Measurements from ENCODE around the gene GPC5.
"Not testable (repeated sequence)": the region's sequence is repeated elsewhere in the genome, so short reads cannot be mapped to it uniquely, and the experiment has no call there.

The GPC5 gene

DNA sequence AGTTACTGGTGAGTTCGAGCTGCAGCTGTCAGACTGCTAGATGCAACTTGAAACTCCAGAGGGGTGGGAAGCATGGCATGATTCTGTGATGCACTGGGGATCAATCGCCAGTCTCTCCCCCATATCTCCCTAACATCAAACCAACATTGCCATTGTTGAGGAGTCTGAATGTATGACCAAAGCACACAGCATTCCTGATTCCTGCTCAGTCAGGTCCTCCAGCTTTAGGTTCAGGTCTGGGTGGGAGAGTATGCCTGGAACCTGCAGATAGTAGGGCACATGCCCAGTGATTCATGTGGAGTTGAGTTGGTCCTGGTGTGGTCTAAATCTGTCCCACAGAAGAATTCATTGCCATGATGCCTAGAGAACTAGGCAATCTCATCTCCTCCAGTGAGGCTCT, 269.1 kb downstream of the GPC5 start:
- Histone ChIP-seq H3K27ac (ENCODE audit: low read depth, low read length, poor library complexity, severe bottlenecking) (no peak overlapping the region), H3K27me3 (ENCODE audit: insufficient read depth, low read length) (no peaks in the 10 kb centered on the region), H2AFZ (ENCODE audit: low read length) (no peak overlapping the region), H3K79me2 (ENCODE audit: insufficient read depth, low read length) (no peaks in the 10 kb centered on the region), H4K20me1 (ENCODE audit: insufficient read depth, low read length) (no peaks in the 10 kb centered on the region), H3K4me1 (ENCODE audit: insufficient read depth, low read length, severe bottlenecking) (no peaks in the 10 kb centered on the region), H3F3A (ENCODE audit: insufficient read depth, low read length) (no peaks in the 10 kb centered on the region), H3K4me2 (ENCODE audit: low read length) (no peak overlapping the region), H3K9me2 (ENCODE audit: low read depth, low read length) (no peaks in the 10 kb centered on the region), H3K36me3 (ENCODE audit: insufficient read depth, low read length) (no peaks in the 10 kb centered on the region), H3K4me3 (ENCODE audit: low read depth, low read length, poor library complexity, severe bottlenecking) (no peak overlapping the region), H3K9ac (ENCODE audit: low read length) (no peak overlapping the region), H3K9me3 (ENCODE audit: low read length) (no peaks in the 10 kb centered on the region)
- TF ChIP-seq, protein P1, sequence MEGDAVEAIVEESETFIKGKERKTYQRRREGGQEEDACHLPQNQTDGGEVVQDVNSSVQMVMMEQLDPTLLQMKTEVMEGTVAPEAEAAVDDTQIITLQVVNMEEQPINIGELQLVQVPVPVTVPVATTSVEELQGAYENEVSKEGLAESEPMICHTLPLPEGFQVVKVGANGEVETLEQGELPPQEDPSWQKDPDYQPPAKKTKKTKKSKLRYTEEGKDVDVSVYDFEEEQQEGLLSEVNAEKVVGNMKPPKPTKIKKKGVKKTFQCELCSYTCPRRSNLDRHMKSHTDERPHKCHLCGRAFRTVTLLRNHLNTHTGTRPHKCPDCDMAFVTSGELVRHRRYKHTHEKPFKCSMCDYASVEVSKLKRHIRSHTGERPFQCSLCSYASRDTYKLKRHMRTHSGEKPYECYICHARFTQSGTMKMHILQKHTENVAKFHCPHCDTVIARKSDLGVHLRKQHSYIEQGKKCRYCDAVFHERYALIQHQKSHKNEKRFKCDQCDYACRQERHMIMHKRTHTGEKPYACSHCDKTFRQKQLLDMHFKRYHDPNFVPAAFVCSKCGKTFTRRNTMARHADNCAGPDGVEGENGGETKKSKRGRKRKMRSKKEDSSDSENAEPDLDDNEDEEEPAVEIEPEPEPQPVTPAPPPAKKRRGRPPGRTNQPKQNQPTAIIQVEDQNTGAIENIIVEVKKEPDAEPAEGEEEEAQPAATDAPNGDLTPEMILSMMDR (IDR thresholded peaks at IDR 0.05; ENCODE audit: low read length) = no peak
- no peak for TF ChIP-seq EZH2 (IDR thresholded peaks at IDR 0.05; ENCODE audit: borderline replicate concordance, low read length)

DNA sequence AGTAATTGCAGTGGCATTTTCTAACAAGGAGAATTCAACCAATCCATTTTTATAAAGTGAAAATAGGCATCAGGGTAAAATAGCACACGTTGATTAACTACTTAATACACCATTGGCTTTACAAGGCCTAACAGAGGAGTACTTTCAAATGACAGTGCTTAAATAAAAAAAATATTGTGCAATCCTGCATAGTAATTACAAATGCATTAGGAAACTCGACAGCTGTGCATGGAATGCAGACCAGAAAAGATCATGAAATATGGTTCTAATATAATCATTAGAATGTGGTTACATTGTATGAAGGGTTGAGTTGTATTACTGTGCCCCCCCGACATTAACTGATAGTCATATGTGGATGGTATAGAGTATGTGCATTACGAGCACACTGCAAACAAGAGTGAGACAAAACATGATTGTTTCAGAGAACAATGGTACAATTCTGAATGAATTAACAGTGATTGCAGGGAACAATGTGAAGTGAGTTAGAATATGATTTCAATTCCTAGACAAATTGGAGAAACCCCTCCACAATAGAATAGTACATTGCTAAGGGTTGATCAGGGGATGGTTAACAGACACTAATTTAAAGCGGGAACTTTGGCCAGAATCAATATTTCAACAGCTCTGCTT, 270.6 kb downstream of the GPC5 start:
- TF ChIP-seq, protein P1 (IDR thresholded peaks at IDR 0.05; ENCODE audit: low read length) = no peak
- TF ChIP-seq EZH2 (IDR thresholded peaks at IDR 0.05; ENCODE audit: borderline replicate concordance, low read length) = no peak
- Histone ChIP-seq H3K9ac (ENCODE audit: low read length) (no peak overlapping the region), H3K36me3 (ENCODE audit: insufficient read depth, low read length) (no peaks in the 10 kb centered on the region), H3K27ac (ENCODE audit: low read depth, low read length, poor library complexity, severe bottlenecking) (no peak overlapping the region), H3K27me3 (ENCODE audit: insufficient read depth, low read length) (no peaks in the 10 kb centered on the region), H3K4me2 (ENCODE audit: low read length) (no peak overlapping the region), H2AFZ (ENCODE audit: low read length) (no peak overlapping the region), H3K79me2 (ENCODE audit: insufficient read depth, low read length) (no peaks in the 10 kb centered on the region), H3K4me3 (ENCODE audit: low read depth, low read length, poor library complexity, severe bottlenecking) (no peak overlapping the region), H3K9me3 (ENCODE audit: low read length) (no peaks in the 10 kb centered on the region), H3K4me1 (ENCODE audit: insufficient read depth, low read length, severe bottlenecking) (no peaks in the 10 kb centered on the region), H3K9me2 (ENCODE audit: low read depth, low read length) (no peaks in the 10 kb centered on the region), H4K20me1 (ENCODE audit: insufficient read depth, low read length) (no peaks in the 10 kb centered on the region), H3F3A (ENCODE audit: insufficient read depth, low read length) (no peaks in the 10 kb centered on the region)

DNA sequence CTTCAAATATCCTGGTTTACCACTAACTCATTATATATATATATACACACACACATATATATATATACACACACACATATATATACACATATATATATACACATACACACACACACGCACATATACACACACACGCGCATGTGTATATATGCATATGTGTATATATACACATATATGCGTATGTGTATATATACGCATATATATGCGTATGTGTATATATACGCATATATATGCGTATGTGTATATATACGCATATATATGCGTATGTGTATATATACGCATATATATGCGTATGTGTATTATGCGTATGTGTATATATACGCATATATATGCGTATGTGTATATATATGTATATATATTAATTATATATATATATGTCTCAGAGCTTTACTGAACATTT, 275.9 kb downstream of the GPC5 start:
- not testable (repeated sequence) for H3K27me3 ChIP-seq (ENCODE audit: insufficient read depth, low read length); H4K20me1 ChIP-seq (ENCODE audit: insufficient read depth, low read length); H3F3A ChIP-seq (ENCODE audit: insufficient read depth, low read length); H3K27ac ChIP-seq (ENCODE audit: low read depth, low read length, poor library complexity, severe bottlenecking); H3K9me2 ChIP-seq (ENCODE audit: low read depth, low read length); H3K4me1 ChIP-seq (ENCODE audit: insufficient read depth, low read length, severe bottlenecking); H3K9me3 ChIP-seq (ENCODE audit: low read length); H3K9ac ChIP-seq (ENCODE audit: low read length); H3K4me3 ChIP-seq (ENCODE audit: low read depth, low read length, poor library complexity, severe bottlenecking); H3K79me2 ChIP-seq (ENCODE audit: insufficient read depth, low read length); H3K4me2 ChIP-seq (ENCODE audit: low read length); H2AFZ ChIP-seq (ENCODE audit: low read length); H3K36me3 ChIP-seq (ENCODE audit: insufficient read depth, low read length)

DNA sequence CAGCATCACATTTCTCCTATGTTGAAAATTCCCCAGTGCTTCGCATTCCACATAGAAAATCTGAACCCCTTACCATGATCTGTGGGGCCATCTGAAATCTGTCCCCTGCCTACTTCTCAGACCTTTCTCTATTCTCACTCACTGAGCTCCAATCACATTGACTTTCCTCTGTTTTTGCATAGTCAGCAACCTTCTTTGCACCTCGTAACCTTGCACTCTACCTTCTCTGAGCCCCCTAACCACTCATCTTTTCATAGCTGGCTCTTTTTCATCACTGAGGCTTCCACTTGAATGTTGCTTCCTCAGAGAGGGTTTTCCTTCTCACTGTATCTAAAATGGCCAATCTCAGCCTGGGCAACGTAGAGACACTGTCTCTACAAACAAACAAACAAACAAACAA, 286.3 kb downstream of the GPC5 start:
- no peak overlapping the region for H3K9ac ChIP-seq (ENCODE audit: low read length)
- no peak overlapping the region for H2AFZ ChIP-seq (ENCODE audit: low read length)
- TF ChIP-seq, protein P1 (IDR thresholded peaks at IDR 0.05; ENCODE audit: low read length) = no peak
- no peak for TF ChIP-seq EZH2 (IDR thresholded peaks at IDR 0.05; ENCODE audit: borderline replicate concordance, low read length)
- H3K27me3 ChIP-seq (ENCODE audit: insufficient read depth, low read length) = no peaks in the 10 kb centered on the region
- no peak overlapping the region for H3K4me2 ChIP-seq (ENCODE audit: low read length)
- no peaks in the 10 kb centered on the region for H3K36me3 ChIP-seq (ENCODE audit: insufficient read depth, low read length)
- no peaks in the 10 kb centered on the region for H3K4me1 ChIP-seq (ENCODE audit: insufficient read depth, low read length, severe bottlenecking)
- no peaks in the 10 kb centered on the region for H3K79me2 ChIP-seq (ENCODE audit: insufficient read depth, low read length)
- H3F3A ChIP-seq (ENCODE audit: insufficient read depth, low read length) = no peaks in the 10 kb centered on the region
- H3K9me3 ChIP-seq (ENCODE audit: low read length) = no peaks in the 10 kb centered on the region
- no peak overlapping the region for H3K4me3 ChIP-seq (ENCODE audit: low read depth, low read length, poor library complexity, severe bottlenecking)
- H3K27ac ChIP-seq (ENCODE audit: low read depth, low read length, poor library complexity, severe bottlenecking) = no peak overlapping the region
- H3K9me2 ChIP-seq (ENCODE audit: low read depth, low read length) = no peaks in the 10 kb centered on the region
- no peaks in the 10 kb centered on the region for H4K20me1 ChIP-seq (ENCODE audit: insufficient read depth, low read length)

Data from OCI-LY1 (cell line).